ENCODE measurements around the gene CASP10.
A peak's percentile ranks its signal among the peaks of the same experiment; 100 is the strongest.

The CASP10 gene

DNA sequence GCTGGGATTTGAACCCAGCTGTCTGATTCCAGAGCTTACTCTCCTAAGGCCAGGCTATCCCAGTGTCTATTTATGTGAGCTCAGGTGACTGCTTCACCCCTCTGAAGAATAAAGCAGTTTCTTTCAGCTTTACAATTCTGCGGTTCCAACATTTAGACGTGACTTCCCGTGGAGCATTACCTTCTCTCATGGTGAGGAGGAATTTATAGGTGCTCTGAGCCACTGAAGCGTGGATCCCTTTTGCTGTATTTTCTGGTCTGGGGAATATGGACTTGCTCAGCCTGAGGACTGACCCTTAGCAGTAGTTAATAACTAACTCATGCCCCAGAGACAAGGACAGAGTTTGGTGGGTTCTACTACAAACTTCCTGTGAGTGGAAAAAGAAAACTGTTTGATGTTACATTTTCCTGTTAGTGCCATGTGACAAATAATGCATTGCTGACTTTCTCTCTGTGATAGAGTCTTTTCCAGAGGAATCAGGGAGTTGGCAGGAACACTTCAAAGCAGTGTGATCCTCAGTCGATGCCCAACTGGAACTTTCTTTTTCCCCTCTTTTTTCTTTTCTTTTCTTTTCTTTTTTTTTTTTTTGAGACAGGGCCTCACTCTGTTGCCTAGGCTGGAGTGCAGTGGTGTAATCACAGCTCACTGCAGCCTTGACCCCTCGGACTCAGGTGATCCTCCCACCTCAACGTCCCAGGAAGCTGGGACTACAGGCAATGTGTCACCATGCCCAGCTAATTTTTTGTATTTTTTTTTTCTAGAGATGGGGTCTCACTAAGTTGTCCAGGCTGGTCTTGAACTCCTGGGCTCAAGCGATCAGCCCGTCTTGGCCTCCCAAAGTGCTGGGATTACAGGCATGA, 21.9 kb downstream of the CASP10 start:
- no peaks in the 10 kb centered on the region for H3K27me3 ChIP-seq
- peaks cover 32 to 33% of the 10 kb centered on the region in 2 experiments for H3K4me1 ChIP-seq (ENCODE audit: control insufficient read depth in 1 of 2, insufficient read depth in 1 of 2, low read depth in 1 of 2, low read length in 1 of 2)
- TF ChIP-seq, protein P1, sequence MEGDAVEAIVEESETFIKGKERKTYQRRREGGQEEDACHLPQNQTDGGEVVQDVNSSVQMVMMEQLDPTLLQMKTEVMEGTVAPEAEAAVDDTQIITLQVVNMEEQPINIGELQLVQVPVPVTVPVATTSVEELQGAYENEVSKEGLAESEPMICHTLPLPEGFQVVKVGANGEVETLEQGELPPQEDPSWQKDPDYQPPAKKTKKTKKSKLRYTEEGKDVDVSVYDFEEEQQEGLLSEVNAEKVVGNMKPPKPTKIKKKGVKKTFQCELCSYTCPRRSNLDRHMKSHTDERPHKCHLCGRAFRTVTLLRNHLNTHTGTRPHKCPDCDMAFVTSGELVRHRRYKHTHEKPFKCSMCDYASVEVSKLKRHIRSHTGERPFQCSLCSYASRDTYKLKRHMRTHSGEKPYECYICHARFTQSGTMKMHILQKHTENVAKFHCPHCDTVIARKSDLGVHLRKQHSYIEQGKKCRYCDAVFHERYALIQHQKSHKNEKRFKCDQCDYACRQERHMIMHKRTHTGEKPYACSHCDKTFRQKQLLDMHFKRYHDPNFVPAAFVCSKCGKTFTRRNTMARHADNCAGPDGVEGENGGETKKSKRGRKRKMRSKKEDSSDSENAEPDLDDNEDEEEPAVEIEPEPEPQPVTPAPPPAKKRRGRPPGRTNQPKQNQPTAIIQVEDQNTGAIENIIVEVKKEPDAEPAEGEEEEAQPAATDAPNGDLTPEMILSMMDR (IDR thresholded peaks at IDR 0.05): no peak
- H3K4me3 ChIP-seq (ENCODE audit: low read depth in 1 of 2, low read length in 1 of 2): no peak overlapping the region
- H3K9me3 ChIP-seq: no peaks in the 10 kb centered on the region
- peaks cover 15% of the 10 kb centered on the region for H3K36me3 ChIP-seq
- H3K27ac ChIP-seq: peak overlapping the region; percentile 53

DNA sequence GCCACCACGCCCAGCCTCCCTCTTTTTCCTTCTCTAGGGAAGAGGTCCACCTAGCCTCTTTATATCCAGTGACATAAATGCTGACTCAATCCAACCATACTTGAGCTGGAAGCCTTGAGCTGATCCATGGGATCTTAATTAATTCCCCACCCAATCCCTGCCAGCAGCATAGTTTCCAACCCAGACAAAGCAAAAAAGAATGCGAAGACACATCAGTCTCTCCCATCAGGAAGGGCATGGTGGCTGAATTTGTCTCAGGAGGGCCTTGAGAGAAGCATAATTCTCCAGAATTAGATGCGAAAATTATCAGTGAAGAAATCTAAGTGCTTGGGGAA, 22.5 kb downstream of the CASP10 start:
- Histone ChIP-seq H3K4me3 (ENCODE audit: low read depth in 1 of 2, low read length in 1 of 2) (no peak overlapping the region), H3K4me1 (ENCODE audit: control insufficient read depth in 1 of 2, insufficient read depth in 1 of 2, low read depth in 1 of 2, low read length in 1 of 2) (peaks cover 38 to 39% of the 10 kb centered on the region in 2 experiments), H3K36me3 (peaks cover 10% of the 10 kb centered on the region), H3K9me3 (no peaks in the 10 kb centered on the region), H3K27me3 (no peaks in the 10 kb centered on the region), H3K27ac (no peak overlapping the region)
- TF ChIP-seq, protein P1 (IDR thresholded peaks at IDR 0.05): no peak

DNA sequence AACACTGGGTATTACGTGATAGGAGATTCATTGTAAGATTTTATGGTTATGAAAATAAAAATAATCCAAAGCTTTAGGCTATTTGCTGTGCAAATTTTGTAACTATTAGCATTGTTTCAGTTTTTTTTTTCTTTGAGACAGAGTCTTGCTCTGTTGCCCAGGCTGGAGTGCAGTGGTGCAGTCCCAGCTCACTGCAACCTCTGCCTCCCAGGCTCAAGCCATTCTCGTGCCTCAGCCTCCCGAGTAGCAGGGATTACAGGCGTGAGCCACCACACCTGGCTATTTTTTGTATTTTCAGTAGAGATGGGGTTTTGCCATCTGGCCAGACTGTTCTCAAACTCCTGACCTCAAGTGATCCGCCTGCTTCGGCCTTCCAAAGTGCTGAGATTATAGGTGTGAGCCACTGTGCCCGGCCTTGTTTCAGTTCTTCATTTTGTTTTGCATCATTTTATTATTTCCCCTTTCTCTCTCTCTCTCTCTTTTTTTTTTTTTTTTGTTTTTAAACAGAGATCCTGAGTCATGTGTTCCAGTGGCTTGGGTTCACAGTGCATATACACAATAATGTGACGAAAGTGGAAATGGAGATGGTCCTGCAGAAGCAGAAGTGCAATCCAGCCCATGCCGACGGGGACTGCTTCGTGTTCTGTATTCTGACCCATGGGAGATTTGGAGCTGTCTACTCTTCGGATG, 25.8 kb downstream of the CASP10 start:
- Histone ChIP-seq H3K4me1 (ENCODE audit: control insufficient read depth in 1 of 2, insufficient read depth in 1 of 2, low read depth in 1 of 2, low read length in 1 of 2) (peaks cover 28 to 29% of the 10 kb centered on the region in 2 experiments), H3K4me3 (ENCODE audit: low read depth in 1 of 2, low read length in 1 of 2) (peak overlapping the region; percentile 45 to 48), H3K36me3 (no peaks in the 10 kb centered on the region), H3K27ac (peak overlapping the region; percentile 90), H3K9me3 (no peaks in the 10 kb centered on the region), H3K27me3 (no peaks in the 10 kb centered on the region)
- TF ChIP-seq, protein P1 (IDR thresholded peaks at IDR 0.05): no peak

DNA sequence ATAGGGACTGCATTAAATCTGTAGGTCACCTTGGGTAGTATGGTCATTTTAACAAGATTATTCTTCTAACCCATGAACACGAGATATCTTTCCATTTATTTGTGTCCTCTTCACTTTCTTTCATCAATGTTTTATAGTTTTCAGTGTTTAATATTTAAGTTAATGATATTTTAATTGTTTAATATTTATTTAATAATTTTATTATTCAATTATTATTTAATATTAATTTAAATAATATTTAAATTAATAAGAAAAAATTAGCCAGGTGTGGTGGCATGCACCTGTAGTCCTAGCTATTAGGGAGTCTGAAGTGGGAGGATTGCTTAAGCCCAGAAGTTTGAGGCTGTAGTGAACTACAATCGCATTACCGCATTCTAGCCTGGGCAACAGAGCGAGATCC, 33.0 kb downstream of the CASP10 start:
- Histone ChIP-seq H3K27me3 (no peaks in the 10 kb centered on the region), H3K36me3 (peaks cover 44% of the 10 kb centered on the region), H3K27ac (no peak overlapping the region), H3K4me1 (ENCODE audit: control insufficient read depth in 1 of 2, insufficient read depth in 1 of 2, low read depth in 1 of 2, low read length in 1 of 2) (no peaks in the 10 kb centered on the region), H3K9me3 (no peaks in the 10 kb centered on the region), H3K4me3 (ENCODE audit: low read depth in 1 of 2, low read length in 1 of 2) (no peak overlapping the region)
- TF ChIP-seq, protein P1 (IDR thresholded peaks at IDR 0.05): no peak

DNA sequence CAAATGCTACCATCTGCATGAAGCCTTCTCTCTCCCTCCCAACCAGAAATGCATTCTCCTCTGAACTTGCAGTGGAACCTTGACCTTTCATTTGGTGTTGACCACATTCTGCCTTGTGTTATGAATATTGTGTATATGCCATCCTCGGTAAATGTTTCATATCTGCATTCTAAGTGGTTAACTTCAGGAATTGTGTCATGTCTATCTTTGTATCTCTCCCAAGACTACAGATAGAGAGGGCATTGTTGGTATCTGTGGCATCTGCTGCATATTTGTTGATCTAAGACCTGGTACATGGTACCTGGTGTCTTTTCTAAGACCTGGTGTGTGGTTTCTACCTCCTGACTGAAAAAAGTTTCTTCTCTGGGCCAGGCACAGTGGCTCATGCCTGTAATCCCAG, 34.0 kb downstream of the CASP10 start:
- Histone ChIP-seq H3K4me1 (ENCODE audit: control insufficient read depth in 1 of 2, insufficient read depth in 1 of 2, low read depth in 1 of 2, low read length in 1 of 2) (no peaks in the 10 kb centered on the region), H3K9me3 (no peaks in the 10 kb centered on the region), H3K27ac (no peak overlapping the region), H3K4me3 (ENCODE audit: low read depth in 1 of 2, low read length in 1 of 2) (no peak overlapping the region), H3K27me3 (no peaks in the 10 kb centered on the region), H3K36me3 (peaks cover 50% of the 10 kb centered on the region)
- TF ChIP-seq, protein P1 (IDR thresholded peaks at IDR 0.05): no peak
